Stimulated activated CD4-positive, alpha-beta T cell treated with anti-CD3 and anti-CD28 coated beads, Interleukin-1b, Interleukin-23, amount 100 ng/mL, for 4 hours (primary cell): Measurements from ENCODE around the gene TBL3.
A peak's percentile ranks its signal among the peaks of the same experiment; 100 is the strongest.
"Not testable (repeated sequence)": the region's sequence is repeated elsewhere in the genome, so short reads cannot be mapped to it uniquely, and the experiment has no call there.

ENCODE experiments used
- DNase-seq, 2 donors: peaks; one replicate each; pipeline ENCODE4 v3.0.0-alpha.2; 2020; ENCODE audit warnings: low read depth in 2 of 2

The TBL3 gene

GRCh38 chr16:1971796-1972489 is at the start of gene TBL3:
TBL3 (plus strand) TSS chr16:1972053; CDS start chr16:1972165, 112 bp downstream.
- peak; percentile 93 to 94 for DNase-seq

- DNase-seq, result no peak
These were observed 49.5 kb upstream of the TBL3 start for GRCh38 chr16:1922357-1922756.

GRCh38 chr16:1923299-1924034 is 48.4 kb upstream of the TBL3 start:
- no peak for DNase-seq

- DNase-seq, result no peak
These were observed 47.8 kb upstream of the TBL3 start for GRCh38 chr16:1924095-1924494.

GRCh38 chr16:1926271-1926670 is 45.6 kb upstream of the TBL3 start:
- no peak for DNase-seq

- DNase-seq, result no peak
These were observed 42.7 kb upstream of the TBL3 start for GRCh38 chr16:1929105-1929504.

- peak; percentile 95 to 96 for DNase-seq
These were observed 42.1 kb upstream of the TBL3 start for GRCh38 chr16:1929578-1930337.

GRCh38 chr16:1930338-1930720 is 41.5 kb upstream of the TBL3 start:
- no peak for DNase-seq

GRCh38 chr16:1932050-1933028 is 39.5 kb upstream of the TBL3 start:
- DNase-seq, result no peak

GRCh38 chr16:1933097-1933661 is 38.7 kb upstream of the TBL3 start:
- DNase-seq, result no peak

GRCh38 chr16:1936945-1937479 is 34.8 kb upstream of the TBL3 start:
- no peak for DNase-seq

GRCh38 chr16:1938316-1938715 is 33.5 kb upstream of the TBL3 start:
- DNase-seq, result no peak

- no peak for DNase-seq
These were observed 32.9 kb upstream of the TBL3 start for GRCh38 chr16:1938910-1939309.

- DNase-seq, result not testable (repeated sequence)
These were observed 32.0 kb upstream of the TBL3 start for GRCh38 chr16:1939833-1940232.

- DNase-seq, result no peak
These were observed 31.3 kb upstream of the TBL3 start for GRCh38 chr16:1940273-1941161.

- no peak for DNase-seq
These were observed 30.4 kb upstream of the TBL3 start for GRCh38 chr16:1941162-1942046.

GRCh38 chr16:1942047-1942809 is 29.6 kb upstream of the TBL3 start:
- DNase-seq, result no peak
